Measurements from ENCODE around the gene KRTAP5-8.

KRTAP5-8 gene

DNA sequence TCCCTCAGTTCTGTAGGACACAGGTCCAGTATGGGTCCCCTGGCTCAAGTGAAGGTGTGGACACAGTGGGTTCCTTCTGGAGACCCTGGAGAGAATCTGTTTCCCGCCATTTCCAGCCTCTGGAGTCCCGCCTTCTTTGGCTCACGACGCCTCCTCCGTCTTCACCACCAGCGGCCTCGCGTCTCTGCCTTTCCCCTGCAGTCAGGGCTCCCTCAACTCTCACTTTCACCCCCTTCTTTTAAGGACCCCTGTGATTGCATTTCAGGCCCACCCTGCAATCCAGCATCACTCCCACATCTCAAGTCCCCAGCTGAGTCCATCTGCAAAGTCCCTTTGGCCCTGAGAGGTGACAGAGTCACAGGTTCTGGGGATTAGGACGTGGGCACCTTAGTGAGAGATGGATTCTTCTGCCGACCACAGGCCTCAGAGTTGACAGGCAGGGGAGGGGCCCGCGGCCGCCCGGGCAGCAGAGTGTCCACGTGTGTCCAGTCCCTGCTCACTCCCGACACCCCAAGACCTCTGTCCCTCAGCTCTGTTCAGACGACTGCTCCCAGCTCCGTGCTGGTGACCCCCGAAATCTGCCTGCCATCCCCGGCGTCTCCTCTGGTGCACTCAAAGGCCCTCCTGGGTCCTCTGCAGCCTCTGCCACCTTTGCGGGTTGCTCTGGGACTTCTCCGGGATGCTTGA is 47.6 kb upstream of the KRTAP5-8 start:
- Histone ChIP-seq H3K79me2 (ENCODE audit: insufficient read depth, low read length) (no peaks in the 10 kb centered on the region), H3K9ac (ENCODE audit: low read depth, low read length) (no peak overlapping the region), H3K27me3 (ENCODE audit: insufficient read depth, low read length, poor library complexity) (no peaks in the 10 kb centered on the region), H3K4me1 (ENCODE audit: insufficient read depth, low read length) (no peaks in the 10 kb centered on the region), H4K20me1 (ENCODE audit: insufficient read depth, low read length) (no peaks in the 10 kb centered on the region), H3K4me2 (ENCODE audit: insufficient read depth, low read length) (no peak overlapping the region), H3K9me3 (ENCODE audit: insufficient read depth, low read length, severe bottlenecking) (no peaks in the 10 kb centered on the region), H3K27ac (ENCODE audit: low read length) (no peak overlapping the region), H2AFZ (ENCODE audit: low read depth, low read length) (no peak overlapping the region), H3K4me3 (ENCODE audit: low read depth in 1 of 2, low read length in 2 of 2) (no peak overlapping the region), H3K36me3 (ENCODE audit: insufficient read depth, low read length) (peaks cover 58% of the 10 kb centered on the region)
- DNase-seq (no peak), ATAC-seq (ENCODE audit: insufficient read depth, low read depth) (no peak)
- TF ChIP-seq CTCF (IDR thresholded peaks at IDR 0.05; ENCODE audit: borderline replicate concordance, extremely low read depth, low read length, poor library complexity, severe bottlenecking) (no peak), EZH2 (IDR thresholded peaks at IDR 0.05; ENCODE audit: borderline replicate concordance, low read depth, low read length, severe bottlenecking) (no peak)

DNA sequence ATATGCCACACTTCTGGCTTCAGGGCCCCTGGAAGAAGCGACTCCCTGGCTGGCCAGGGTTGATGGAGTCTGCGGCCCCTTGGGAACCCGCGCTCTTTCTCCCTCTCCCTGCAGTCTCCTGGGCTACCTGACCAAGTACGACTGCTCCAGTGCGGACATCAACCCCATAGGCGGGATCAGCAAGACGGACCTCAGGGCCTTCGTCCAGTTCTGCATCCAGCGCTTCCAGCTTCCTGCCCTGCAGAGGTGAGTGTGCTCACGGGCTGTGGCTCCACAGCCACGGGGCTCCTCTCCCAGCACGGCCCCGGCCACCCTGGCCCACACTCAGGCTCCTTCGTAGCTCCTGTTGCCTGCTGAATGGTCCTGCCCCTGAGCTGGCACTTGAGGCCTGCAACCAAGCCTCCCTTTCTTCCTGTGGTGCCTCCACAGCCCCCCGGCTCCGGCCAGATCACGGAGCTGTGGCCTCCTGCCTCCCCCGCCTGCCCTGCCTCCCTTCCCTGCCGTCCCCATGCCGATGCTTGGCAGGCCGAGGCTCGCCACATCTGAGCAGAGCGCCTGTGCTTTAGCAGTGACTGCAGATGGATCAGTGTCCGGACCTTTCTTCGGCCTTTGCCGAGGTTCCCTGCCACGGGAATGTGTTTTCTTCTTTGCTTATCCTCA is 47.0 kb upstream of the KRTAP5-8 start:
- no peaks in the 10 kb centered on the region for H3K9me3 ChIP-seq (ENCODE audit: insufficient read depth, low read length, severe bottlenecking)
- no peak for DNase-seq
- no peak for TF ChIP-seq CTCF (IDR thresholded peaks at IDR 0.05; ENCODE audit: borderline replicate concordance, extremely low read depth, low read length, poor library complexity, severe bottlenecking)
- TF ChIP-seq EZH2 (IDR thresholded peaks at IDR 0.05; ENCODE audit: borderline replicate concordance, low read depth, low read length, severe bottlenecking) = no peak

GRCh38 chr11:71491531-71491930 is 46.3 kb upstream of the KRTAP5-8 start:
- Histone ChIP-seq H3K36me3 (ENCODE audit: insufficient read depth, low read length) (peaks cover 60% of the 10 kb centered on the region), H3K4me2 (ENCODE audit: insufficient read depth, low read length) (no peak overlapping the region), H4K20me1 (ENCODE audit: insufficient read depth, low read length) (no peaks in the 10 kb centered on the region), H3K4me3 (ENCODE audit: low read depth in 1 of 2, low read length in 2 of 2) (no peak overlapping the region), H3K4me1 (ENCODE audit: insufficient read depth, low read length) (no peaks in the 10 kb centered on the region), H3K27ac (ENCODE audit: low read length) (no peak overlapping the region), H2AFZ (ENCODE audit: low read depth, low read length) (no peak overlapping the region), H3K79me2 (ENCODE audit: insufficient read depth, low read length) (no peaks in the 10 kb centered on the region), H3K27me3 (ENCODE audit: insufficient read depth, low read length, poor library complexity) (no peaks in the 10 kb centered on the region), H3K9ac (ENCODE audit: low read depth, low read length) (no peak overlapping the region), H3K9me3 (ENCODE audit: insufficient read depth, low read length, severe bottlenecking) (no peaks in the 10 kb centered on the region)
- no peak for ATAC-seq (ENCODE audit: insufficient read depth, low read depth)
- no peak for TF ChIP-seq CTCF (IDR thresholded peaks at IDR 0.05; ENCODE audit: borderline replicate concordance, extremely low read depth, low read length, poor library complexity, severe bottlenecking)
- no peak for DNase-seq

More for the DNA sequence above, 47.0 kb upstream of the KRTAP5-8 start:
- Histone ChIP-seq H3K4me3 (ENCODE audit: low read depth in 1 of 2, low read length in 2 of 2) (no peak overlapping the region), H3K36me3 (ENCODE audit: insufficient read depth, low read length) (peaks cover 58% of the 10 kb centered on the region), H2AFZ (ENCODE audit: low read depth, low read length) (no peak overlapping the region), H3K4me2 (ENCODE audit: insufficient read depth, low read length) (no peak overlapping the region), H3K27ac (ENCODE audit: low read length) (no peak overlapping the region), H3K27me3 (ENCODE audit: insufficient read depth, low read length, poor library complexity) (no peaks in the 10 kb centered on the region), H3K4me1 (ENCODE audit: insufficient read depth, low read length) (no peaks in the 10 kb centered on the region), H3K79me2 (ENCODE audit: insufficient read depth, low read length) (no peaks in the 10 kb centered on the region), H4K20me1 (ENCODE audit: insufficient read depth, low read length) (no peaks in the 10 kb centered on the region), H3K9ac (ENCODE audit: low read depth, low read length) (no peak overlapping the region)
- ATAC-seq (ENCODE audit: insufficient read depth, low read depth) = no peak
